ENCODE results near the gene GJC1.

GJC1 gene

DNA sequence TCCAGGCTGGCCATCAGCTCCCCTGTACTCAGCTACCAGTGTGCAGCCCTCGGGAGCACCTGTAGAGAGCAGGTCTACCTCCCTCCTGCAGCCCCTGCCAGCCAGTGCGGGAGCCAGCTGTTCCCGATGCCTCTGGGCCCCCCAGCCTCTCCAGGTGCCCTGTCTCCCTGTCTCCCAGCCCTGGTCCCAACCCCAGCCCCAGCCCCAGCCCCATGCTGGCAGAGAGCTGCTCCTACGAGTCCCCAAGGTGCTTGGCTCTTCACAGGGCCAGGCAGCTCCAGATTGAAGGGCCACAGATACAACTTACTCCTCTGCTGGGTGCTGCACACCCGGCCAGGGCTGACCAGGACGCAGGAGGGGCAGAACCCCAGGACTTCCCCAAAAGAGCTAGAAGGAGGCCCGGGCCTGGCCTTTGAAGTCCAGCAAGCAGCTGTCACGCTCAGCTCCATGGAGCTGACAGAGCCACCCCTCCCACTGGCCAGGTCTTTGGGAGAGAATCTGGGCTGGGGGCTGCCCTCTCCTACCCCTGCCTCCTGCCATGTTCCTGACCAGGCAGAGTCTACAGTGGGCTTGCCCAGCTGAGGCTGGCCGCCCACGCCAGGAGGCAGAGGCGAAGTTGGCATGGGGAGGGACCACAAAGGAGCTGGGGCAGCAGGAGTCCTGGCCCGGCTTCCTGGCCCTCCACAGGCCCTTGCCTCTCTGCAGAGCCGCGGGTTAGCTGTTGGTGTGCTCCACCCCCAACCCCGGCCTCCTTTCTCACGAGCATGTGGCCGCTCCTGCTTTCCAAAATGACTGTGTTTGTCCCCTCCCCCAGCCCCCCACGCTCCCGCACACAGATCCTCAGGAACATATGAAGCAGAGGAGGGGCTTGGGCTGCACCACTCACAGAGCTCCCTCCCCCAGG is 80.8 kb downstream of the GJC1 start:
- TF ChIP-seq, protein P1, sequence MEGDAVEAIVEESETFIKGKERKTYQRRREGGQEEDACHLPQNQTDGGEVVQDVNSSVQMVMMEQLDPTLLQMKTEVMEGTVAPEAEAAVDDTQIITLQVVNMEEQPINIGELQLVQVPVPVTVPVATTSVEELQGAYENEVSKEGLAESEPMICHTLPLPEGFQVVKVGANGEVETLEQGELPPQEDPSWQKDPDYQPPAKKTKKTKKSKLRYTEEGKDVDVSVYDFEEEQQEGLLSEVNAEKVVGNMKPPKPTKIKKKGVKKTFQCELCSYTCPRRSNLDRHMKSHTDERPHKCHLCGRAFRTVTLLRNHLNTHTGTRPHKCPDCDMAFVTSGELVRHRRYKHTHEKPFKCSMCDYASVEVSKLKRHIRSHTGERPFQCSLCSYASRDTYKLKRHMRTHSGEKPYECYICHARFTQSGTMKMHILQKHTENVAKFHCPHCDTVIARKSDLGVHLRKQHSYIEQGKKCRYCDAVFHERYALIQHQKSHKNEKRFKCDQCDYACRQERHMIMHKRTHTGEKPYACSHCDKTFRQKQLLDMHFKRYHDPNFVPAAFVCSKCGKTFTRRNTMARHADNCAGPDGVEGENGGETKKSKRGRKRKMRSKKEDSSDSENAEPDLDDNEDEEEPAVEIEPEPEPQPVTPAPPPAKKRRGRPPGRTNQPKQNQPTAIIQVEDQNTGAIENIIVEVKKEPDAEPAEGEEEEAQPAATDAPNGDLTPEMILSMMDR (IDR thresholded peaks at IDR 0.05) = no peak

Data from LNCAP (cell line).